Endothelial cell of umbilical vein (primary cell): ENCODE data around the gene CPZ.

Experiments
- CTCF ChIP-seq, 2 donors: IDR thresholded peaks; 1 replicate in 1 of 2; 2 replicates in 1 of 2; pipeline ENCODE4 v1.5.1; 2011; ENCODE audit warnings: low read length in 2 of 2, mild to moderate bottlenecking in 2 of 2, moderate library complexity in 2 of 2, control low read depth in 1 of 2, inconsistent platforms in 1 of 2, low read depth in 1 of 2; ENCODE audit not compliant: insufficient read depth in 1 of 2; ENCODE audit errors: extremely low read depth in 1 of 2
- EZH2 ChIP-seq: IDR thresholded peaks from 2 replicates; pipeline ENCODE4 v1.6.1; 2012; ENCODE audit warnings: borderline replicate concordance, low read depth, mild to moderate bottlenecking, moderate library complexity, low read length, inconsistent platforms; ENCODE audit not compliant: severe bottlenecking
- FOS ChIP-seq: IDR thresholded peaks from 2 replicates; pipeline ENCODE4 v1.6.1; 2011; ENCODE audit warnings: mild to moderate bottlenecking, low read length, moderate library complexity, borderline replicate concordance; ENCODE audit not compliant: insufficient read depth
- GATA2 ChIP-seq: IDR thresholded peaks from 2 replicates; pipeline ENCODE4 v1.7.0; 2011; ENCODE audit warnings: low read depth, mild to moderate bottlenecking, moderate library complexity, mixed read lengths, low read length; ENCODE audit not compliant: insufficient read length, insufficient read depth
- JUN ChIP-seq: IDR thresholded peaks from 2 replicates; pipeline ENCODE4 v1.6.1; 2011; ENCODE audit warnings: borderline replicate concordance, low read depth; ENCODE audit not compliant: insufficient read length, insufficient read depth
- MYC ChIP-seq: IDR thresholded peaks from one replicate; pipeline ENCODE4 v1.6.1; 2011; ENCODE audit warnings: mild to moderate bottlenecking, low read depth, low read length
- POLR2A ChIP-seq: IDR thresholded peaks from 2 replicates; pipeline ENCODE4 v1.6.1; 2012; ENCODE audit warnings: low read depth, mild to moderate bottlenecking, control low read depth, low read length
- POLR2AphosphoS5 ChIP-seq: IDR thresholded peaks from 2 replicates; pipeline ENCODE4 v1.6.1; 2012; ENCODE audit warnings: low read depth, mild to moderate bottlenecking, control low read depth, low read length, moderate library complexity; ENCODE audit not compliant: insufficient read depth

- TF ChIP-seq CTCF (IDR thresholded peaks at IDR 0.05; ENCODE audit: extremely low read depth in 1 of 2, insufficient read depth in 1 of 2, low read depth in 1 of 2, low read length in 2 of 2) (no peak), POLR2AphosphoS5 (no peak), EZH2 (no peak), POLR2A (no peak), MYC (no peak), GATA2 (no peak), FOS (no peak), JUN (no peak)
Measured at GRCh38 chr4:8600266-8600665, 7.7 kb downstream of the CPZ start.
